ENCODE data around the gene TOP1.
"Not testable (repeated sequence)": the region's sequence is repeated elsewhere in the genome, so short reads cannot be mapped to it uniquely, and the experiment has no call there.

Gene TOP1

DNA sequence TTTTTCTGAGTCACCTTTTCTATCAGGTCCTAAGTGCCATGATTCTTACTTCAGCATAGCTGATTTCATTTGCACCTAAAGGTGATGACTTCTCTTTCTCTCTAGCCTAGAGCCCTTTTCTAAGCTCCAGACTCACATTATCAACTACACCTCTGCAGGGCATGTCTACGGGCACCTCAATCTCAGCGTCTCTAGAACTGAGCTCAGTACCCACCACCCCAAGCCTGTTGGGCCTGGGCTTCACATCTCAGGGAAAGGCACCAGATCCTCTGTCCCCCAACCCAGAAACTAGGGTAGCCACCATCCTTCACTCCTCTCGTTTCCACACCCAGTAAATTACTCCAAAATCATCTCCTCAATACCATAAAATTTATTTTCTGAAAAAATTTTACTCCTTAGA is 98.1 kb downstream of the TOP1 start:
- Histone ChIP-seq H3K9ac (ENCODE audit: low read length) (no peak overlapping the region), H4K20me1 (ENCODE audit: insufficient read depth, low read length) (no peaks in the 10 kb centered on the region), H3K9me2 (replicated peaks; ENCODE audit: insufficient read depth, low read length) (no peaks in the 10 kb centered on the region), H2AFZ (ENCODE audit: low read length) (no peak overlapping the region), H3K79me2 (ENCODE audit: low read length) (no peaks in the 10 kb centered on the region), H3K36me3 (replicated peaks; ENCODE audit: insufficient read depth, low read length) (0 out of 2 replicates have a peak, but pooled peaks cover 5% of the 10 kb centered on the region), H3K27me3 (replicated peaks; ENCODE audit: insufficient read depth, low read length) (no peaks in the 10 kb centered on the region), H3F3A (ENCODE audit: insufficient read depth, low read length) (no peaks in the 10 kb centered on the region), H3K9me3 (replicated peaks; ENCODE audit: insufficient read depth, low read length) (no peaks in the 10 kb centered on the region), H3K4me2 (ENCODE audit: low read depth, low read length) (no peak overlapping the region), H3K27ac (ENCODE audit: low read length) (no peak overlapping the region), H3K4me3 (ENCODE audit: low read length) (no peak overlapping the region), H3K4me1 (ENCODE audit: low read length) (no peaks in the 10 kb centered on the region)
- TF ChIP-seq EZH2phosphoT487 (IDR thresholded peaks at IDR 0.05; ENCODE audit: low read length) (no peak), EZH2 (optimal IDR thresholded peaks at IDR 0.05; ENCODE audit: low read depth, low read length) (no peak)
- TF ChIP-seq, protein P1, sequence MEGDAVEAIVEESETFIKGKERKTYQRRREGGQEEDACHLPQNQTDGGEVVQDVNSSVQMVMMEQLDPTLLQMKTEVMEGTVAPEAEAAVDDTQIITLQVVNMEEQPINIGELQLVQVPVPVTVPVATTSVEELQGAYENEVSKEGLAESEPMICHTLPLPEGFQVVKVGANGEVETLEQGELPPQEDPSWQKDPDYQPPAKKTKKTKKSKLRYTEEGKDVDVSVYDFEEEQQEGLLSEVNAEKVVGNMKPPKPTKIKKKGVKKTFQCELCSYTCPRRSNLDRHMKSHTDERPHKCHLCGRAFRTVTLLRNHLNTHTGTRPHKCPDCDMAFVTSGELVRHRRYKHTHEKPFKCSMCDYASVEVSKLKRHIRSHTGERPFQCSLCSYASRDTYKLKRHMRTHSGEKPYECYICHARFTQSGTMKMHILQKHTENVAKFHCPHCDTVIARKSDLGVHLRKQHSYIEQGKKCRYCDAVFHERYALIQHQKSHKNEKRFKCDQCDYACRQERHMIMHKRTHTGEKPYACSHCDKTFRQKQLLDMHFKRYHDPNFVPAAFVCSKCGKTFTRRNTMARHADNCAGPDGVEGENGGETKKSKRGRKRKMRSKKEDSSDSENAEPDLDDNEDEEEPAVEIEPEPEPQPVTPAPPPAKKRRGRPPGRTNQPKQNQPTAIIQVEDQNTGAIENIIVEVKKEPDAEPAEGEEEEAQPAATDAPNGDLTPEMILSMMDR (IDR thresholded peaks at IDR 0.05; ENCODE audit: low read length), result no peak
- DNase-seq, result no peak

DNA sequence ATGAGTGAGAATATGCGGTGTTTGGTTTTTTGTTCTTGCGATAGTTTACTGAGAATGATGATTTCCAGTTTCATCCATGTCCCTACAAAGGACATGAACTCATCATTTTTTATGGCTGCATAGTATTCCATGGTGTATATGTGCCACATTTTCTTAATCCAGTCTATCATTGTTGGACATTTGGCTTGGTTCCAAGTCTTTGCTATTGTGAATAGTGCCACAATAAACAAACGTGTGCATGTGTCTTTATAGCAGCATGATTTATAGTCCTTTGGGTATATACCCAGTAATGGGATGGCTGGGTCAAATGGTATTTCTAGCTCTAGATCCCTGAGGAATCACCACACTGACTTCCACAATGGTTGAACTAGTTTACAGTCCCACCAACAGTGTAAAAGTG is 99.7 kb downstream of the TOP1 start:
- H3K4me3 ChIP-seq (ENCODE audit: low read length); H3K27me3 ChIP-seq (replicated peaks; ENCODE audit: insufficient read depth, low read length); H3K9me3 ChIP-seq (replicated peaks; ENCODE audit: insufficient read depth, low read length); H3F3A ChIP-seq (ENCODE audit: insufficient read depth, low read length); H3K79me2 ChIP-seq (ENCODE audit: low read length); H3K27ac ChIP-seq (ENCODE audit: low read length); H3K4me1 ChIP-seq (ENCODE audit: low read length); H3K9me2 ChIP-seq (replicated peaks; ENCODE audit: insufficient read depth, low read length); H2AFZ ChIP-seq (ENCODE audit: low read length); H3K36me3 ChIP-seq (replicated peaks; ENCODE audit: insufficient read depth, low read length); H3K4me2 ChIP-seq (ENCODE audit: low read depth, low read length); H4K20me1 ChIP-seq (ENCODE audit: insufficient read depth, low read length); H3K9ac ChIP-seq (ENCODE audit: low read length); DNase-seq: not testable (repeated sequence)

DNA sequence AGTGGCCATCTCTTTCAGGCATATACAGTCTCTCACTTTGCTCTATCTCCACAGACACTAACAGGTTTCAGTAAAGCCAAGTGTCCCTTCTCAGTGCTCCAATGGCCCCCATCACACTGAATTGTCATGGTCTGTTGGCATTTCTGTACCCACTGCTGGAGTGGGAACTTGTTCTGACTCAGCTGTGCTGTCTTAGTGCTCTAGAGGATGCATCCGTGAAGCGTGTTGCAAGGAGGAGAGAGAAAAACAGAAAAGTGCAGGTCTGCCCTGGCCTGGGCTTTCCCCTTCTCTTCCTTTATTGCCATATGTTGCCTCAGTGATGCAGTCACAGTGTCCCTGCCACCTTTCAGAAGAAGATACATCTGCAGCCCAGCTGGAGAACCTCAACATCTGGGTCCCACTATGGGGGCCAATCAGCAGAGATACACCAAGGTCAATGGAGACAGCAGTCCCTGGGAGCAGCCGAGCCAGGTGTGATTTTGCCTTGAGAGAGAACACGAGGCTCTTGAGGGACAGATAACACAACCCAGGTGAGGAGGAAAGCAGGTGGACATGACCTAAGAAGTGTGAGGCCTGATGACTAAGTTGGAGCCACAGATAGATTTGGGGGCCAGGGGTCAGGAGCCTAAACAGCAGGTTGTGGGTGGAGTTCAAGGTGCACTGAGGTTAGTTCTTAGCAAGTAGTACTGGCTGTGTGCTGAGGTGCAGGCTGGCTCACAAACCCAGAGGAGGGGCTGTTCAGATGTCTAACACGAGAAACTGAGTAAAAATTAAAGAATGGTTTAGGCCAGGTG is 103.2 kb downstream of the TOP1 start:
- H4K20me1 ChIP-seq (ENCODE audit: insufficient read depth, low read length), result no peaks in the 10 kb centered on the region
- H3K4me1 ChIP-seq (ENCODE audit: low read length), result no peaks in the 10 kb centered on the region
- no peak overlapping the region for H2AFZ ChIP-seq (ENCODE audit: low read length)
- no peak overlapping the region for H3K9ac ChIP-seq (ENCODE audit: low read length)
- H3K9me3 ChIP-seq (replicated peaks; ENCODE audit: insufficient read depth, low read length), result no peaks in the 10 kb centered on the region
- no peak for TF ChIP-seq EZH2phosphoT487 (IDR thresholded peaks at IDR 0.05; ENCODE audit: low read length)
- no peak for TF ChIP-seq EZH2 (optimal IDR thresholded peaks at IDR 0.05; ENCODE audit: low read depth, low read length)
- TF ChIP-seq, protein P1 (IDR thresholded peaks at IDR 0.05; ENCODE audit: low read length), result no peak
- no peaks in the 10 kb centered on the region for H3K9me2 ChIP-seq (replicated peaks; ENCODE audit: insufficient read depth, low read length)
- no peaks in the 10 kb centered on the region for H3K79me2 ChIP-seq (ENCODE audit: low read length)
- 0 out of 2 replicates have a peak, but pooled peaks cover 8% of the 10 kb centered on the region for H3F3A ChIP-seq (ENCODE audit: insufficient read depth, low read length)
- no peaks in the 10 kb centered on the region for H3K27me3 ChIP-seq (replicated peaks; ENCODE audit: insufficient read depth, low read length)
- no peak for DNase-seq
- H3K4me2 ChIP-seq (ENCODE audit: low read depth, low read length), result no peak overlapping the region
- H3K27ac ChIP-seq (ENCODE audit: low read length), result no peak overlapping the region
- H3K36me3 ChIP-seq (replicated peaks; ENCODE audit: insufficient read depth, low read length), result no peaks in the 10 kb centered on the region
- H3K4me3 ChIP-seq (ENCODE audit: low read length), result no peak overlapping the region

DNA sequence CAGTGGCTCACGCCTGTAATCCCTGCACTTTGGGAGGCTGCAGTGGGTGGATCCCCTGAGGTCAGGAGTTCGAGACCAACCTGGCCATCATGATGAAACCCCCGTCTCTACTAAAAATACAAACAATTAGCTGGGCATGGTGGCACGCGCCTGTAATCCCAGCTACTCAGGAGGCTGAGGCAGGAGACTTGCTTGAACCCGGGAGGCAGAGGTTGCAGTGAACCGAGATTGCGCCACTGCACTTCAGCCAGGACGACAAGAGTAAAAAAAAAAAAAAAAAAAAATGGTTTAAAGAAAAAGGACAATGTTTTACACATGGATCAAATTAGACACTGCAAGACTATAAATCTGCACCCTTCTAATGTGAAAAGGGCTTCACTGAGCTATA is 103.8 kb downstream of the TOP1 start:
- H3K9me3 ChIP-seq (replicated peaks; ENCODE audit: insufficient read depth, low read length); H3K36me3 ChIP-seq (replicated peaks; ENCODE audit: insufficient read depth, low read length); H2AFZ ChIP-seq (ENCODE audit: low read length); H4K20me1 ChIP-seq (ENCODE audit: insufficient read depth, low read length); H3K9me2 ChIP-seq (replicated peaks; ENCODE audit: insufficient read depth, low read length); DNase-seq; H3K79me2 ChIP-seq (ENCODE audit: low read length); H3K27me3 ChIP-seq (replicated peaks; ENCODE audit: insufficient read depth, low read length); H3K27ac ChIP-seq (ENCODE audit: low read length); H3F3A ChIP-seq (ENCODE audit: insufficient read depth, low read length); H3K4me3 ChIP-seq (ENCODE audit: low read length); H3K4me1 ChIP-seq (ENCODE audit: low read length); H3K9ac ChIP-seq (ENCODE audit: low read length); H3K4me2 ChIP-seq (ENCODE audit: low read depth, low read length): not testable (repeated sequence)
